ACC112 (cell line): ENCODE measurements around the gene FSHR.

Experiments
- H2AFZ ChIP-seq: fragments of 200-600 bp; sonication (generic); one replicate; pipeline ENCODE4 v1.6.0; 2017; ENCODE audit warnings: antibody characterized with exemption, low read length; ENCODE audit not compliant: unreplicated experiment
- H3K27ac ChIP-seq: fragments of 200-600 bp; sonication (generic); 2 replicates; pipeline ENCODE4 v1.5.1; 2014; ENCODE audit warnings: low read depth, mild to moderate bottlenecking, antibody characterized with exemption, low read length, moderate library complexity
- H3K27me3 ChIP-seq: fragments of 200-600 bp; sonication (generic); 2 replicates; pipeline ENCODE4 v1.6.1; 2014; ENCODE audit warnings: mild to moderate bottlenecking, antibody characterized with exemption, low read length, moderate library complexity, mixed read lengths; ENCODE audit not compliant: insufficient read depth
- H3K36me3 ChIP-seq: fragments of 200-600 bp; sonication (generic); 2 replicates; pipeline ENCODE4 v1.6.1; 2016; ENCODE audit warnings: mild to moderate bottlenecking, antibody characterized with exemption, low read length, moderate library complexity, mixed read lengths; ENCODE audit not compliant: insufficient read depth
- H3K4me1 ChIP-seq: fragments of 200-600 bp; sonication (generic); one replicate; pipeline ENCODE4 v1.6.1; 2016; ENCODE audit warnings: low read length, mixed read lengths; ENCODE audit not compliant: insufficient read depth, unreplicated experiment, control insufficient read depth
- H3K4me3 ChIP-seq: fragments of 200-600 bp; sonication (generic); 2 replicates; pipeline ENCODE4 v1.5.1; 2014; ENCODE audit warnings: mild to moderate bottlenecking, low read depth, low read length
- H3K79me2 ChIP-seq: fragments of 200-600 bp; sonication (generic); one replicate; pipeline ENCODE4 v1.6.0; 2016; ENCODE audit warnings: low read length; ENCODE audit not compliant: control insufficient read depth, unreplicated experiment, insufficient read depth

FSHR gene

GRCh38 chr2:48968011-48968410, 186.3 kb downstream of the FSHR start:
- H3K27ac ChIP-seq = no peak overlapping the region
- no peaks in the 10 kb centered on the region for H3K27me3 ChIP-seq
- H2AFZ ChIP-seq = no peak overlapping the region
- no peak overlapping the region for H3K4me3 ChIP-seq
- no peaks in the 10 kb centered on the region for H3K4me1 ChIP-seq
- H3K36me3 ChIP-seq = no peaks in the 10 kb centered on the region
- H3K79me2 ChIP-seq = no peaks in the 10 kb centered on the region

GRCh38 chr2:48965204-48965603, 189.1 kb downstream of the FSHR start:
- Histone ChIP-seq H3K4me1 (no peaks in the 10 kb centered on the region), H3K27ac (no peak overlapping the region), H3K79me2 (no peaks in the 10 kb centered on the region), H3K27me3 (no peaks in the 10 kb centered on the region), H3K4me3 (no peak overlapping the region), H3K36me3 (no peaks in the 10 kb centered on the region), H2AFZ (no peak overlapping the region)

GRCh38 chr2:48961009-48961408, 193.3 kb downstream of the FSHR start:
- Histone ChIP-seq H2AFZ (no peak overlapping the region), H3K4me1 (no peaks in the 10 kb centered on the region), H3K27me3 (no peaks in the 10 kb centered on the region), H3K27ac (no peak overlapping the region), H3K36me3 (no peaks in the 10 kb centered on the region), H3K4me3 (no peak overlapping the region), H3K79me2 (no peaks in the 10 kb centered on the region)

GRCh38 chr2:48954935-48955334, 199.4 kb downstream of the FSHR start:
- no peaks in the 10 kb centered on the region for H3K79me2 ChIP-seq
- no peak overlapping the region for H3K4me3 ChIP-seq
- no peaks in the 10 kb centered on the region for H3K36me3 ChIP-seq
- no peak overlapping the region for H2AFZ ChIP-seq
- H3K27me3 ChIP-seq = no peaks in the 10 kb centered on the region
- no peaks in the 10 kb centered on the region for H3K4me1 ChIP-seq
- no peak overlapping the region for H3K27ac ChIP-seq

DNA sequence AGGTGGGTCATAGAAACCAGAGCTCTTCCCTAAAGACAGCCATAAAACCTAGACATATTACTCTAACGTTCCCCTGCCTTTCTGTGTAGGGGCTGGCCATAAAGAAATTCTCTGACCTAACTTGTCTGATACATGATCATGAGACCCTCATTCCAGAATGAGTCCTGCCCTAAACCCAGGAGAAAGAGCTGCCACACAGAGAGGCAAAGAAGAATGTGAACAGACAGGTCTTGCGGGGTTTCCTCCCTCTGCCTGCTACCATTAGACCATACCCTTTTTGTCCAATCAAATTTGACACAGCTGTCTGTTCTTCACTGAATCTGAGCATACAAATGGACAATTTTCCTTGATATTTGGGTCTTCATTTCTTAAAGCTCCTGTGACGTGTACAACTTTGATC, 200.0 kb downstream of the FSHR start:
- Histone ChIP-seq H3K27me3 (peaks cover 3% of the 10 kb centered on the region; the same call in 1 of the 2 replicates), H3K79me2 (no peaks in the 10 kb centered on the region), H3K36me3 (no peaks in the 10 kb centered on the region), H3K4me1 (no peaks in the 10 kb centered on the region), H3K27ac (no peak overlapping the region), H2AFZ (no peak overlapping the region), H3K4me3 (no peak overlapping the region)

- Histone ChIP-seq H3K4me1 (no peaks in the 10 kb centered on the region), H3K4me3 (no peak overlapping the region), H2AFZ (no peak overlapping the region), H3K27me3 (peaks cover 5% of the 10 kb centered on the region; the same call in 1 of the 2 replicates), H3K36me3 (no peaks in the 10 kb centered on the region), H3K79me2 (no peaks in the 10 kb centered on the region), H3K27ac (no peak overlapping the region)
Observed at GRCh38 chr2:48952614-48953013, 201.7 kb downstream of the FSHR start.

GRCh38 chr2:48952143-48952542, 202.2 kb downstream of the FSHR start:
- Histone ChIP-seq H3K36me3 (no peaks in the 10 kb centered on the region), H3K79me2 (no peaks in the 10 kb centered on the region), H3K4me1 (no peaks in the 10 kb centered on the region), H3K27me3 (peaks cover 5% of the 10 kb centered on the region; the same call in 1 of the 2 replicates), H3K27ac (no peak overlapping the region), H3K4me3 (no peak overlapping the region), H2AFZ (no peak overlapping the region)

- Histone ChIP-seq H3K27me3 (peaks cover 13% of the 10 kb centered on the region), H3K4me1 (no peaks in the 10 kb centered on the region), H3K36me3 (no peaks in the 10 kb centered on the region), H2AFZ (no peak overlapping the region), H3K79me2 (no peaks in the 10 kb centered on the region), H3K27ac (no peak overlapping the region), H3K4me3 (no peak overlapping the region)
Observed at GRCh38 chr2:48948400-48949125, 205.8 kb downstream of the FSHR start.

- no peaks in the 10 kb centered on the region for H3K79me2 ChIP-seq
- H3K27me3 ChIP-seq = peaks cover 13% of the 10 kb centered on the region
- H2AFZ ChIP-seq = no peak overlapping the region
- H3K4me3 ChIP-seq = no peak overlapping the region
- H3K4me1 ChIP-seq = no peaks in the 10 kb centered on the region
- H3K27ac ChIP-seq = no peak overlapping the region
- no peaks in the 10 kb centered on the region for H3K36me3 ChIP-seq
Observed at GRCh38 chr2:48946449-48947048, 207.8 kb downstream of the FSHR start.

DNA sequence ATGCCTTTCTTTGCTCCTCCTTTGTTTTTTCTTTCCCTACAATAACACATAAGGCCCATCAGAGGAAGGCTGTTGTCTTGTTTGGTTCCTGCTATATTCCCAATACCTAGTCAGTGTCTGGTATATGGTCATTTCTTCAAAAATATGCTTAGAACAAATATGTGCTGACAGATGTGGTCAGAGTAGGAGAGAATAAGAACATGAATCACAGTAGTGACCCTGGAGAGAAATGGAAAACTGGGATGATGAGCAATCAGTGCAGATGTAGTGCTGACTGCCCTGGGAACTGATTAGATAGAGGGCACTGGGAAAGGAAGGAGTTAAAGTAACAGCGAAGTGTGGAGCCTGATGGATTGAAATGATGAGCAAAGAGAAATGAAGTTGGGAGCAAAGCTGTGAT, 209.4 kb downstream of the FSHR start:
- H2AFZ ChIP-seq = no peak overlapping the region
- H3K36me3 ChIP-seq = no peaks in the 10 kb centered on the region
- no peaks in the 10 kb centered on the region for H3K4me1 ChIP-seq
- H3K4me3 ChIP-seq = no peak overlapping the region
- no peak overlapping the region for H3K27ac ChIP-seq
- H3K27me3 ChIP-seq = peaks cover 13% of the 10 kb centered on the region
- H3K79me2 ChIP-seq = no peaks in the 10 kb centered on the region

DNA sequence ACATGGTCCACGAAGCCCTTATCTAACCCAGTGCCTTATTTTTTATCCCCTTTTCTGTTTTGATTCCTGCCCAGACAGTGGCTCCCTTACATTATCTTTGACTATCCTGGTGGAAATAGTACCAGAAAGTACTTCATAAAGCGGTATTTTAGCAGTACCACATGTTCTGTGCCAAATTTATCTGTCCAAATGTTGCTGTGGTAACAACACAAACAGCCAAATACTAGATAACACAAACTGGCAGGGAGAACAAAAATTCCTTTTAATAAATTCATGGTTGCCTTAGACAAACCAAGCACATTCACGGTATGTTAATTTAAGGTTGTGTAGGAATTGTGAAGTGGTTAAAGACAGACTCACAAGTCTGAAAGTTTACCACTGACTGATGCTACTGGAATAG, 210.9 kb downstream of the FSHR start:
- Histone ChIP-seq H3K4me3 (no peak overlapping the region), H3K4me1 (no peaks in the 10 kb centered on the region), H3K36me3 (no peaks in the 10 kb centered on the region), H3K79me2 (no peaks in the 10 kb centered on the region), H3K27me3 (peaks cover 13% of the 10 kb centered on the region), H2AFZ (no peak overlapping the region), H3K27ac (no peak overlapping the region)
